ENCODE measurements around the gene PCDHGB3.

GRCh38 chr5:141338538-141339306 is 31.3 kb upstream of the PCDHGB3 start, which contains the start of gene PCDHGA2:
- TF ChIP-seq CTCF (IDR thresholded peaks at IDR 0.05; ENCODE audit: extremely low read depth in 1 of 2, insufficient read depth in 1 of 2, low read depth in 1 of 2, low read length in 2 of 2) (peak; percentile 43 to 54), EZH2 (IDR thresholded peaks at IDR 0.05; ENCODE audit: borderline replicate concordance, low read depth, low read length, severe bottlenecking) (no peak), POLR2AphosphoS5 (IDR thresholded peaks at IDR 0.05; ENCODE audit: insufficient read depth, low read depth, low read length) (no peak), POLR2A (IDR thresholded peaks at IDR 0.05; ENCODE audit: low read depth, low read length) (no peak), JUN (IDR thresholded peaks at IDR 0.05; ENCODE audit: borderline replicate concordance, insufficient read depth, insufficient read length, low read depth) (no peak), GATA2 (IDR thresholded peaks at IDR 0.05; ENCODE audit: insufficient read depth, insufficient read length, low read depth, low read length) (no peak)
- TF ChIP-seq, protein P1, sequence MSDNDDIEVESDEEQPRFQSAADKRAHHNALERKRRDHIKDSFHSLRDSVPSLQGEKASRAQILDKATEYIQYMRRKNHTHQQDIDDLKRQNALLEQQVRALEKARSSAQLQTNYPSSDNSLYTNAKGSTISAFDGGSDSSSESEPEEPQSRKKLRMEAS (IDR thresholded peaks at IDR 0.05; ENCODE audit: insufficient read depth, insufficient read length) = no peak
